Measurements from ENCODE around the gene PPT2.
"Not testable (repeated sequence)": the region's sequence is repeated elsewhere in the genome, so short reads cannot be mapped to it uniquely, and the experiment has no call there.

The PPT2 gene

GRCh38 chr6:32132110-32132509, 21.8 kb upstream of the PPT2 start:
- CTCF ChIA-PET: interaction anchor here (1.1 to 1.9 kb wide), 2 partner anchors 13 to 63 kb away, joined by 3 to 4 read pairs; no protein-coding TSS in a partner anchor
- no peak overlapping the region for H3K4me3 Mint-ChIP-seq
- H3K9me3 Mint-ChIP-seq: no peaks in the 10 kb centered on the region
- H3K27me3 Mint-ChIP-seq: peaks cover 35% of the 10 kb centered on the region
- peaks cover 32% of the 10 kb centered on the region for H3K4me1 Mint-ChIP-seq
- H3K27ac Mint-ChIP-seq: no peak overlapping the region
- no peak for DNase-seq
- H3K36me3 Mint-ChIP-seq: peaks cover 14% of the 10 kb centered on the region

GRCh38 chr6:32133786-32134185, 20.2 kb upstream of the PPT2 start:
- no peak overlapping the region for H3K27ac Mint-ChIP-seq
- H3K27me3 Mint-ChIP-seq: peaks cover 35% of the 10 kb centered on the region
- no peaks in the 10 kb centered on the region for H3K9me3 Mint-ChIP-seq
- no peak for DNase-seq
- peaks cover 16% of the 10 kb centered on the region for H3K4me1 Mint-ChIP-seq
- peaks cover 3% of the 10 kb centered on the region for H3K36me3 Mint-ChIP-seq
- CTCF ChIA-PET: no interaction called here
- H3K4me3 Mint-ChIP-seq: no peak overlapping the region

- no peaks in the 10 kb centered on the region for H3K9me3 Mint-ChIP-seq
- no peak for DNase-seq
- no peak overlapping the region for H3K4me3 Mint-ChIP-seq
- CTCF ChIA-PET: no interaction called here
- H3K4me1 Mint-ChIP-seq: no peaks in the 10 kb centered on the region
- H3K36me3 Mint-ChIP-seq: no peaks in the 10 kb centered on the region
- H3K27ac Mint-ChIP-seq: no peak overlapping the region
- peaks cover 32% of the 10 kb centered on the region for H3K27me3 Mint-ChIP-seq
Measured at GRCh38 chr6:32137454-32137853, 16.5 kb upstream of the PPT2 start.

- H3K4me3 Mint-ChIP-seq: no peak overlapping the region
- H3K9me3 Mint-ChIP-seq: no peaks in the 10 kb centered on the region
- no peak overlapping the region for H3K27ac Mint-ChIP-seq
- DNase-seq: no peak
- CTCF ChIA-PET: interaction anchor here (0.9 to 1.1 kb wide), 2 partner anchors 9 kb away, joined by 3 to 4 read pairs; partner anchors contain the start of gene FKBPL
- H3K4me1 Mint-ChIP-seq: no peaks in the 10 kb centered on the region
- H3K27me3 Mint-ChIP-seq: peaks cover 25% of the 10 kb centered on the region
- no peaks in the 10 kb centered on the region for H3K36me3 Mint-ChIP-seq
Measured at GRCh38 chr6:32139590-32139989, 14.4 kb upstream of the PPT2 start.

GRCh38 chr6:32140420-32141046, 13.4 kb upstream of the PPT2 start:
- H3K4me3 Mint-ChIP-seq: no peak overlapping the region
- no peak for DNase-seq
- peaks cover 20% of the 10 kb centered on the region for H3K27me3 Mint-ChIP-seq
- CTCF ChIA-PET: interaction anchor here (0.9 to 1.0 kb wide), 2 partner anchors 8 to 13 kb away, joined by 3 read pairs; partner anchors contain the start of gene ATF6B
- H3K9me3 Mint-ChIP-seq: no peaks in the 10 kb centered on the region
- H3K4me1 Mint-ChIP-seq: no peaks in the 10 kb centered on the region
- no peaks in the 10 kb centered on the region for H3K36me3 Mint-ChIP-seq
- no peak overlapping the region for H3K27ac Mint-ChIP-seq

- DNase-seq, H3K36me3 Mint-ChIP-seq, H3K4me3 Mint-ChIP-seq, H3K9me3 Mint-ChIP-seq, CTCF ChIA-PET, H3K27ac Mint-ChIP-seq: not testable (repeated sequence)
- Mint-ChIP-seq H3K27me3 (peaks cover 51% of the 10 kb centered on the region), H3K4me1 (peaks cover 15% of the 10 kb centered on the region)
Measured at GRCh38 chr6:32144238-32144637, 9.7 kb upstream of the PPT2 start.

- H3K4me1 Mint-ChIP-seq: peaks cover 26% of the 10 kb centered on the region
- H3K4me3 Mint-ChIP-seq: no peak overlapping the region
- DNase-seq: no peak
- H3K27ac Mint-ChIP-seq: no peak overlapping the region
- H3K9me3 Mint-ChIP-seq: no peaks in the 10 kb centered on the region
- peaks cover 69% of the 10 kb centered on the region for H3K27me3 Mint-ChIP-seq
- CTCF ChIA-PET: interaction anchor here (1.0 to 1.2 kb wide), 2 partner anchors 12 to 35 kb away, joined by 3 read pairs; no protein-coding TSS in a partner anchor
- H3K36me3 Mint-ChIP-seq: no peaks in the 10 kb centered on the region
Measured at GRCh38 chr6:32146287-32146686, 7.7 kb upstream of the PPT2 start.

- Mint-ChIP-seq H3K27ac (no peak overlapping the region), H3K4me3 (no peak overlapping the region)
Measured at GRCh38 chr6:32146687-32147086, 7.3 kb upstream of the PPT2 start.

GRCh38 chr6:32147401-32148132, 6.4 kb upstream of the PPT2 start:
- no peak for DNase-seq
- H3K27me3 Mint-ChIP-seq: peaks cover 75% of the 10 kb centered on the region
- no peak overlapping the region for H3K4me3 Mint-ChIP-seq
- H3K36me3 Mint-ChIP-seq: no peaks in the 10 kb centered on the region
- no peaks in the 10 kb centered on the region for H3K9me3 Mint-ChIP-seq
- CTCF ChIA-PET: interaction anchor here (0.6 to 1.8 kb wide), 6 partner anchors 9 to 47 kb away, joined by 3 to 6 read pairs (median 3); no protein-coding TSS in a partner anchor
- peaks cover 35% of the 10 kb centered on the region for H3K4me1 Mint-ChIP-seq
- H3K27ac Mint-ChIP-seq: peak overlapping the region; percentile 15

More at GRCh38 chr6:32146687-32147086, 7.3 kb upstream of the PPT2 start:
- peaks cover 28% of the 10 kb centered on the region for H3K4me1 Mint-ChIP-seq
- CTCF ChIA-PET: interaction anchor here (1.2 kb wide), 1 partner anchor 12 kb away, joined by 3 read pairs; no protein-coding TSS in a partner anchor
- no peaks in the 10 kb centered on the region for H3K9me3 Mint-ChIP-seq
- no peaks in the 10 kb centered on the region for H3K36me3 Mint-ChIP-seq
- DNase-seq: no peak
- peaks cover 73% of the 10 kb centered on the region for H3K27me3 Mint-ChIP-seq

GRCh38 chr6:32148289-32149091, 5.5 kb upstream of the PPT2 start:
- peak; percentile 76 for DNase-seq
- peaks cover 83% of the 10 kb centered on the region for H3K27me3 Mint-ChIP-seq
- H3K4me3 Mint-ChIP-seq: peak overlapping the region; percentile 63
- no peaks in the 10 kb centered on the region for H3K9me3 Mint-ChIP-seq
- H3K36me3 Mint-ChIP-seq: no peaks in the 10 kb centered on the region
- CTCF ChIA-PET: interaction anchor here (0.6 to 1.8 kb wide), 7 partner anchors 8 to 47 kb away, joined by 3 to 6 read pairs (median 3); partner anchors contain the start of gene EGFL8
- H3K27ac Mint-ChIP-seq: peak overlapping the region; percentile 70
- peaks cover 43% of the 10 kb centered on the region for H3K4me1 Mint-ChIP-seq

- peaks cover 49% of the 10 kb centered on the region for H3K4me1 Mint-ChIP-seq
- peaks cover 89% of the 10 kb centered on the region for H3K27me3 Mint-ChIP-seq
- CTCF ChIA-PET: interaction anchor here (0.7 to 1.8 kb wide), 5 partner anchors 9 to 31 kb away, joined by 3 to 6 read pairs (median 3); partner anchors contain the start of gene EGFL8
- no peak for DNase-seq
- H3K36me3 Mint-ChIP-seq: no peaks in the 10 kb centered on the region
- H3K27ac Mint-ChIP-seq: peak overlapping the region; percentile 70
- H3K4me3 Mint-ChIP-seq: peak overlapping the region; percentile 63
- no peaks in the 10 kb centered on the region for H3K9me3 Mint-ChIP-seq
Measured at GRCh38 chr6:32149092-32149755, 4.7 kb upstream of the PPT2 start.

GRCh38 chr6:32149932-32150870, 3.7 kb upstream of the PPT2 start:
- Mint-ChIP-seq H3K36me3 (no peaks in the 10 kb centered on the region), H3K27me3 (peaks cover 84% of the 10 kb centered on the region), H3K4me1 (peaks cover 57% of the 10 kb centered on the region), H3K27ac (no peak overlapping the region), H3K4me3 (no peak overlapping the region), H3K9me3 (no peaks in the 10 kb centered on the region)
- DNase-seq: no peak
- CTCF ChIA-PET: interaction anchor here (0.5 kb wide), 1 partner anchor 682 kb away, joined by 3 read pairs; no protein-coding TSS in a partner anchor

Measured in activated naive CD4-positive, alpha-beta T cell treated with anti-CD3 and anti-CD28 coated beads, Interleukin-2, amount 10 ng/mL, durations not matched to agents 7 days and 5 days (primary cell).